Suprapubic skin (tissue), 4 donors: Measurements from ENCODE around the gene MLXIP.

Source experiments
- CTCF ChIP-seq, 2 donors: fragments of 200-600 bp in 1 of 2; fragments of 450-650 bp in 1 of 2; sonication (generic) in 1 of 2; IDR thresholded peaks; one replicate each; pipeline ENCODE4 v1.5.1; 2016 to 2019; ENCODE audit warnings: antibody characterized with exemption in 2 of 2, mild to moderate bottlenecking in 1 of 2, moderate library complexity in 1 of 2
- POLR2A ChIP-seq, 2 donors: fragments of 450-650 bp; IDR thresholded peaks; one replicate each; pipeline ENCODE4 v1.6.1; 2017; ENCODE audit warnings: antibody characterized with exemption in 2 of 2, mild to moderate bottlenecking in 2 of 2, moderate library complexity in 2 of 2
- POLR2AphosphoS5 ChIP-seq, 3 donors: sonication (generic); formaldehyde crosslinking; IDR thresholded peaks; one replicate each; pipeline ENCODE4 v1.6.1; 2017; ENCODE audit warnings: antibody characterized with exemption in 3 of 3

GRCh38 chr12:122049827-122050226, 28.7 kb upstream of the MLXIP start:
- TF ChIP-seq POLR2A (IDR thresholded peaks at IDR 0.05): no peak
- TF ChIP-seq CTCF (IDR thresholded peaks at IDR 0.05): no peak
- no peak for TF ChIP-seq POLR2AphosphoS5 (IDR thresholded peaks at IDR 0.05)
